NCI-H2227 treated with DMSO at 0.1 percent for 48 hours (cell line): Measurements from ENCODE around the gene PNPLA3.

ENCODE experiments used
- DNase-seq: peaks from one replicate; lab custom pipeline; 2025; lab: John Stamatoyannopoulos, UW

Gene PNPLA3

DNA sequence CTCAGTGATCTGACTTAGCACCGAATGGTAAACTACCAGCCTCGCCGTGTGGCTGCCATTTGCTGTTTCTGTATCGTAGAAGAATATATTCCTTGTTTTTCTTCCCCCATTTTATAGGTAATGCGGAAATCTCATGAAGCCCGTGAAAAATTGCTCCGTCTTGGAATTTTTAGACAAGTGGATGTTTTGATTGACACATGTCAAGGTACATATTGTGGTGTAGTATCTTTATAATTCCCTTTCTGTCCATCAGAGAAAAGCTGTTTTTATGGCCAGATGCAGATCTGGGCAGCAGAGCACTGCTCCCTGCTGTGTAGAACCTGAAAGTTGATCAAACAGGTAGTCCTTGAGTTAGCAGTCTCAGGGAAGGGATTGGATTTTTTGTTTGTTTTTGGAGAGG lies 45.0 kb downstream of the PNPLA3 start:
- DNase-seq, result no peak

DNA sequence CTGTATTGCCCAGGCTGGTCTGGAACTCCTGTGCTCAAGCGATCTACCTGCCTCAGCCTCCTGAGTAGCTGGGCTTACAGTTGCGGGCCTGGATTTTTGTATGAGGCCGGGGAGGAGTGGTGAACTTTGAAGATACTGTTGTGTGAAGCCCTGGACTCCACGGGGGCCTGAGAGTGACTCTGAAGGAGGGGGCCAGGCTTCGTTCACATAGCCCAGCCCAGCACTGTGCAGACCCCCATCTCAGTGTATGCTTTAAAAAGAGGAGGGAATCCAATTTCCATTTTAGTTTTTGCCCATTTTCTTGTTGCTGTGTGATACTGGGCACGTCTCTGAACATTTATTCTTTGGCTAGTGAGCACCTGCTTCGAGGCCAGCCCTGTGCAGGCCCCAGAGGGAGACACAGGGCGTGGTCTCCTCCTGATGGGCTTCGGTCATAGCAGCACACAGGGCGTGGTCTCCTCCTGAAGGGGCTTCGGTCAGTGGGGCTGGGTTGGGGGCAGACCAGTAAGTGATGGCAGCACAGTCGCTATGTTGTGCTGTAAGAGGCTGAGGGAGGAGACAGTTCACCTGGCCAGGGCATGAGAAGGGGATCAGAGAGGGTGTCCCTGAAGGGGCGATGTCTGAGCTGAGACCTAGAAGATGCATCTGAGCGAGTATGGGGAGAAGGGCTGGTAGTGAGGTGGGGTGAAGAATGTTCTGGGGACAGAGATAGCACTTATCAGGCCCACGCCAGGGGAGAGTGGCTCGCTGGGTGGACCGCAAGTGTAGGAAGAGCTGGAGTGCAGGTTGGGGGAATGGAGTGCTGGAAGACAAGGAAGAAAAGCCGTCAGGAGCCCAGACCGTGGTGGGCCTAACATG lies 45.6 kb downstream of the PNPLA3 start:
- no peak for DNase-seq

DNA sequence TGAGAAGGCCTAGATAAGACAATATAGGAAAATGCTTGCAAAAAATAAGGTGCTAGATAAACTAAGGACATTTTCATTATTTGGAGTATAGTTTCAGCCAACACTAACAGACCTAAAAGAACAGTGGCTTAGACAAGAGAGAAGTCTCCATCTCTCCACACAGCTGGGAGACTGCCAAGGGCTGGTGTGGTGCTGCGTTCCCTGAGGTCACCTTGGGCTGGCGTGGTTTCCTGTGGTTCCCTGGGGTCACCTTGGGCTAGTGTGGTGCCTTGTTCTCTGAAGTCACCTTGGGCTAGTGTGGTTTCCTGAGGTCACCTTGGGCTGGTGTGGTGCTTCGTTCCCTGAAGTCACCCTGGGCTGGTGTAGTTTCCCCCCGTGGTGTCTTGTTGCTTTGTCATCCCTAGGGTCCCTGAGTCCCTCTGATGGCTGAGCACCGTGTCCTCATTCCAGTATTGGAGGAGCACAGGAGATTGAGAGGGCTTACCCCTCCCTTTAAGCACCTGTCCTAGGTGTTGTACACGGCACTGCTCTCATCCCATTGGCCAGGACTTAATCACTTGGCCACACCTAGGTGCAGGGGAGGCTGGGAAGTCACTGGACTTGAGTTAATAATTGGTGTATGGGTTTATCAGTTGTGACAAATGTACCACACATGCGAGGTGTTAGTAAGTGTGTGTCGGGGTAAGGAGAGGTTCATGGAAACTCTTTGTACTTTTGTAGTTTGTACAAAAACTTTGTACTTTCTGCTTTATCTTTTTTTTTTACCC lies 46.6 kb downstream of the PNPLA3 start:
- DNase-seq, result no peak

DNA sequence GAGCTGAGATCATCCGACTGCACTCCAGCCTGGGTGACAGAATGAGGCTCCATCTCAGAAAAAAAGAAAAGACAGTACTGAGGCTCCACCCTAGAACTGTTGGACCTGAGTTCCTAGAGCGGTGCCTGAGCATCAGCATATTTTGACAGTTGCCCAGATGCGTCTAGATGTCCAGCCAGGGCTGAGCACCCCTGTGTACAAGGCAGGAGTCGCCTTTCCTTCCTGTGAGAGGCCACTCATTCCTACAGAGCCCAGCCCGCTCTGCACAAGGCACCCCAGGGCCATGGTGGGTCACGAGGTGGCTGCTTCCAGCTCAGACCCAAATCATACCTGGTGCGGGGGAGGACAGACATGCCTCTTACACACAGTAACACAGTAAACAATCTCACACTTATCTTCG lies 47.5 kb downstream of the PNPLA3 start:
- no peak for DNase-seq

DNA sequence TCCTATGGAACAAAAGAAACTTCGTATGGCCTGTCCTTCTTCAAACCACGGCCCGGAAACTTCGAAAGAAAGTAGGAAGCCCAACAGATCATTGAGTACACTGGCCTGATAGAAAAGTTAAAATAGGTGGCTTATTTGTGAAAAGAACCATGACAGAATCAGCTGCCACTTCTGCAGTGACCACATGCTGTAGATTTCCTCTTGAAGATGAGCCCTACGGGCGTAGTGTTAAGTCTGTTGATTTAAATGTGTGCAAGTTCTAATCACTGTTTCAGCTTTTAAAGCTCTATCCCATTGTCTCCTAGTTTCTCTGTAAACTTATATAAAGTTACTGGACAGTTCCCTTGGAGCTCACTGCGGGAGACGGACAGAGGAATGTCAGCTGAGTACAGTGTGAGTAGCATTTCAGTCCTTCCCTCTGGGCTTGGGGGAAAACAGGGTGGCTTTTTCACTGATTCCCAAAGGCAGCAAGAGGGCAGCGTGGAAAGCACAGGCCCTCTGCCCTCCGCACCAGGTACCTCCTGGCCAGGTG lies 49.4 kb downstream of the PNPLA3 start:
- DNase-seq, result no peak

DNA sequence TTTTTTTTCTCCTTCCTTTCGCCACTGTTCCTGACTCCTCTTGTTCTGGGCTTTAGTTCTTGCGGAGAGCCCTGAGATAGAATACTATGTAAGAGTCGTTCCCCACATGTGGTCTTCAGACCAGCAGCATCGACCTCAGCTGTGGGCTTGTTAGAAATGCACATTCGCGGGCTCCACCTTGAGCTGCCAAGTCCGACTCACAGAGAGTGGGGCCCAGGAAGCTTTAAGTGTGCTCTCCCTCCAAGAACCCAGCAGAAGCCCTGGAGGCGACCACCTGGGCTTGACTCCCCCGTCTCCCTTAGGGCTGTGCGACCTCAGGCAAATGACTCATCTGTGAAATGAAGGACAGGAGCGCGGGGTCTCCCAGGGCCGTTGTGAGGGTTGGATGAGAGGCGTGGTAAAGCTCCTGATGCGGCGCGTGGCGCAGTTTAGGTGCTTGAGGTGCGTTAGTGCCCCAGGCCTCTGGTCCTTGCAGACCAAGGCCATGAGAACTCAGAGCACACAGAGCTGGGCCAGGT lies 50.5 kb downstream of the PNPLA3 start:
- DNase-seq, result no peak

DNA sequence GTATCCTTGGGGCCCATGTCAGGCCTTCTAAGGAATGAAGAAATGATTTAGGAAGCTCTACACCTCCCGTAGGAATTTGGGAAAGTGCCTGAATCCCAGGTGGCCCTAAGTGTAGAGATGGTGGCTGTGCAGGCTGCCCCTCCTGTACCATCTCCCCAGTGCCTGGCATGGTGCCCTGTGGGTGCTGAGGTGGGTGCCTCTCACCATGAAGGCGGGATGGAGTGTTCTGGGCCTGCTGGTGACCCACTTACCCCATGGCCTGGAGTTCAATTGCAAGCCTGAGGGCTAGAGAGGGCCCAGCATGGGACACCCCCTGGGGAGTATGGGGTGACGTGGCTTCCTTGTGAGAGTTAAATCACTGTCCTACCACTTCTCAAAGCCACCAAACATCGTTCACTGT lies 51.4 kb downstream of the PNPLA3 start:
- no peak for DNase-seq

DNA sequence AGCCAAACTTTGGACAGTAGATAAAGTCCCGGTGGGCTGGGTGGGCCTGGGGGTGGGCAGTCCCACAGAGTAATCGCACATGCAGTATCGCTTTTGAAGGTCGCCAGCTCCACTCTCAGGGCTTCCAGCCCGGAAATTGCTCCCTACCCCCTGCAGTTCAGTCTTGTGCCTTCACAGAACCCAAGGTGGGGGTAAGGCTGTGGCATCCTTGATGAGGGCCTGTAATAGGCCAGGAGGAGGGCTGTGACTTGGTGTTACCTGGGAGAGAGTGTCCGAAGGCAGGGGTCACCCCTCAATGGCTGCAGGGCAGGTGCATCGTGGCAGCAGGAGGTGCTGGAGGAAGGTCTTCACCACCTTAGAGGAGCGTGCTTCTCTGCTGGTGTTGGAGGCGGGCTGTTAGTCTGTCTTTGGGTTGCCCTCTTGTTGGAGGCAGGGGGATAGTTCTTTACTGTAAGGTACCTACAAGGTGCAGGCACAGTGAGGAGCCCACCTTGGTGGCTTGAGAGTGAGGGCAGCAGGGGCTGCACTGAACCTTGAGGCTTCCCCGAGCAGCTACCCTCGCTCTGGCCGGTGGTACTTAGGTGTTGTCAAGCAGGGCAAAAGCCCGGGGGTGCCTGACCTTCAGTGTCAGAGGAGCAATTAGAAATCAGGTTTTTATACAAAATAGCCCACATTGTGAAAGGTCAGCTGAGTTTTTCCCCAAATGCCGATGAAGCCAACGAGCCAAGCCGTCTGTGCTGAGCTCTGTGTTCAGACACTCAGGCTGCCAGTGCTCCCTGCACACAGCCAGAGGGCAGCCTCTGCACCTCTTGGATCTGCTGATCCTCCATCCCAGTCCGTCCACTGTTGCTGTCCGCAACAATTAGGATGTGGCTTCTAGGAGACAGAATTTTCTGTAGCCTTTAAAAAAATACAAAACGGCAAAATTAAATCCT lies 53.5 kb downstream of the PNPLA3 start:
- no peak for DNase-seq

DNA sequence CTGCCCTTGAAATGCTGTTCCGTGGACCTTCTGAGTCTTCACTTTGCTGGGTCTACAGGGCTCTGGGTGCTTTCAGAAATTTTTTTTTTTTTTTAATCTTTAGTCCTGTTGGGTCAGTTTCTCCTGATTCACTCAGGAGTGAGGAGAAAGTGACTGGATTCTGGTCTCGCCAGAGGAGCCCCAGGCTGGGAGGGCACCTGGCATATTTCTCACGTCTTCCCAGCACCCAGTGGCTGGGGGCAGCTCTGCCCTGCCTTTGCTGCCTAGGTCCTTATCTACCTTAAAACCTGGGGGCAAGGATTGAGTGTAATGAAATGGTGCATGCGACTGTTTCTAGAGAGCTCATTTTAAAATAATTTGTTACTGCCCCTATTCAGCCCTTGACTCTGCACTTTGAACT lies 55.0 kb downstream of the PNPLA3 start:
- DNase-seq, result no peak

DNA sequence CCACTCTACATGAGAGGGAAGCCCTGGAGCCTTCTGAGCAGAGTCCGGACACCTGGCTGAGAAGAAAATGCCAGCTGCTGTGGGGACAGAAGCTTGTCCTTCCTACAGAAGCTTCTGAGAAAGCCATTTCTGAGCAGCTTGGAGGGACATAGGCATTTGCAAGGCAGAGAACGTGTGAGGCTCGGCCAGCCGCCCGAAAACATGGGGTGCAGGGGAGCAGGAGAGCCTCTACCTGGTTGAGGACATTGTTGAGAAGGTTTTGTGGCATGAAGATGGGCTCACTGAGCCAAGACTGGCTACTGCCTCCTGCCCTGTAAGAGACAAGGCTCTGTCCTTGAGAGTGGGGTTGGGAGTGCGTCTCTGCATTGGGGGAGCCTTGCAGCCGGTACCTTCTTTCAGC lies 57.0 kb downstream of the PNPLA3 start:
- no peak for DNase-seq

DNA sequence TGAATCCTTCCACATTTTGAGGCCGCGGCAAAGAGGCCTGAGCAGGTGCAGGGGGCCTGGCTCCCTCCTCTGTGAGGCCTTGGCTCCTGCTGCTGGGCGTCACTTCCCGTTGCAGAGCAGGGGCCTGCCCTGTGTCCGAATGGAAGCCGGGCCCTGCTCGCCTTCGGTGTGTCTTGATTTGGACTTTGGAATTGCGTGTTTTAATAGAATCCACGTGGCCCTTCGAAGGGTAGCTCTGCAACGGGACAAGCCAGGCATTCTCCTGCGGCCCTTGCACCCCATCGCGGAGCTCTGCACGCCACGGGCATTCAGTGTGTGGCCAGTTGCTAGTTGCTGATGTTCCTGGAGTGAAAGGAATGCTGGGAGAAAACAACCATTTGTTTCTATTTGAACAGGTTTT lies 57.4 kb downstream of the PNPLA3 start:
- DNase-seq, result no peak

DNA sequence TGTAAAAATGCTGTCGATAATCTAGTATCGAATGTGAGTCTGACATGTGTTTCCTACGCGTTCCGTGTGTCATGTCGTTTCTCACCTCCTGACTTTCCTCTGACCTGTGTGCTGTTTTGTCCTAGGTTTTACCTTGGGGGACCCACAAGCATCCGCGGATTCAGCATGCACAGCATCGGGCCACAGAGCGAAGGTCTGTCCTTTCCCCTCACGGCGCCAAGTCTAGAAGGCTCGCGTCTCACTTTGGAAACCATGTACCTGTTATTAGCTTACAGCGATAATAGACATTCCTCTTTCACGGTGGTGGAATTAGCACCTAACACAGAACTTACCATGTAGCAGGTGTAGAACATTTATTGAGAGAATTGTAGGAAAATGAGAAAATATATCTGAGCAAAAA lies 60.2 kb downstream of the PNPLA3 start:
- DNase-seq, result no peak

DNA sequence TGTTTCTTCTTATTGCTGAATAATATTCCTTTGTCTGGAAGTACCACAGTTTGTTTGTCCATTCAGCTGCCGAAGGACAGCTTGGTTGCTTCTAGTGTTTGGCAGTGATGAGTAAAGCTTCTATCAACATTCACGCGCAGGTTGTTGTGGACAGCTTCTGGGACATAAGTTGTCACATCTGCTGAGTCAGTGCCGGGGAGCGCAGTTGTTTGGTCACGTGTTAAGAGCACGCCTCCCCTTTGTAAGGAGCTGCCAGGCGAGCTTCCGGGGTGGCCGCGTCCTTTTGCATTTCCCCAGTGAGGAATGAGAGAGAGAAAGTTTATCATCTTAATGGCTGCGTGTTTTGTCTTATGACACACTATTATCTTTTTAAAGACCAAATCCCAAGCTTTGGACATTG lies 61.9 kb downstream of the PNPLA3 start:
- no peak for DNase-seq

DNA sequence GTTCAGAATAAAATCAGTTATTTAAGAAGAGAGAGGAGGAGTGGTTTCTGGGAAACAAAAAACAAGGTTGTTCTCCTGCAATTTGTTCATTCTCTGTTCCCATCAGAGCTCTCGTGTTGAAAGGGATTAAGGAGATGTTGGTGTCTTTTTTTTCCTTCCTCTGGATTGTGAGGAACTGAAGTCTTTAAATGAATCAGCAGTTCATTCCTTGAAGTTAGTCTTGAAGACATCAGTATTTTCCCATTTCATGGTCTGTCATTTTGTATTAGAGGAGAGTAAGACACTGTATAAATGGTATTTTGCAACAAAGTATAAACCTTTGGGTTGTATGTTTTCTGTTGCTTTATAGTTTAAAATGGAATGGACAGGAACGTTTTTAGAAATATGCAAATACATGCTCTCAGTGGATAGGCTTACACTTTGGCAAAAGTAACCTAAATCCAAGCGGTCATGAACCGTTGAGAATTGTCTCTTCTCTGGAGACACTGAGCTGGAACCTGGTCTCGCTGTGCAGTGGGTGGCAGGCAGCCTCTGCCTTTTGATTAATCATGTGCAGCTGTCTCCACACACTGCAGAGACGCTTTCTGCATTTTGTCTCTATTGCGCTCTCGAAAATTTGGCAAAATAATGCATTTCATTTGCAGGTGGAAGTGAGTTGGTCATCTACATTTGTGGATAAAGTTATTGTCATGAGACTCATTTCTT lies 64.7 kb downstream of the PNPLA3 start:
- no peak for DNase-seq

DNA sequence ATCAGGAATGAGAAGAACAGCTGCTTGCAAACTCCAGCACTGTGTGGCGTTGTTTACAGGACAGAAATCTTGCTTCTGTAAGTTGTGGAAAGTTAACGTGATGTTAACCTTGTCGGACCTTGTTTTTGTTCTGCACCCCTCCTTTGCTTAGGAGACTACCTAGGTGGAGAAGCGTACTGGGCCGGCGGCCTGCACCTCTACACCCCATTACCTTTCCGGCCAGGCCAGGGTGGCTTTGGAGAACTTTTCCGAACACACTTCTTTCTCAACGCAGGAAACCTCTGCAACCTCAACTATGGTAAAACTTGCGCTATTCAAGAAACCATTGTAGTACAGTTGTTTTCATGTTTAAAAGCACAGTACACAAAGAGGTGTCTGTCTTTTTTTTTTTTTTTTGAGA lies 65.4 kb downstream of the PNPLA3 start:
- no peak for DNase-seq

DNA sequence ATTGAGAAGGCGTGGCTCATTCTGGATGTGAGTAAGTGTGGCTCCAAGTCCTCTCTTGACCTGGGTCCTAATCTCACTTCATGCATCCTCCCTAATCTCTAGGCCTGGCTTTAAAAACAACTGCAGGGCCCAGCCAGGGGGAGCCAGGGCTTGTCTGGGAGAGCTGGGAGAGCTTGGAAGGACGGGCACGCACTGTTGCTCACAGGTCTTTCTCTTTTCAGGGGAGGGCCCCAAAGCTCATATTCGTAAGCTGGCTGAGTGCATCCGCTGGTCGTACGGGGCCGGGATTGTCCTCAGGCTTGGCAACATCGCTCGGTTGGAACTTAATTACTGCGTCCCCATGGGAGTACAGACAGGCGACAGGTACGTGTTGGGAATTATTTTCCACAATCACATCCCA lies 66.4 kb downstream of the PNPLA3 start:
- DNase-seq, result no peak

DNA sequence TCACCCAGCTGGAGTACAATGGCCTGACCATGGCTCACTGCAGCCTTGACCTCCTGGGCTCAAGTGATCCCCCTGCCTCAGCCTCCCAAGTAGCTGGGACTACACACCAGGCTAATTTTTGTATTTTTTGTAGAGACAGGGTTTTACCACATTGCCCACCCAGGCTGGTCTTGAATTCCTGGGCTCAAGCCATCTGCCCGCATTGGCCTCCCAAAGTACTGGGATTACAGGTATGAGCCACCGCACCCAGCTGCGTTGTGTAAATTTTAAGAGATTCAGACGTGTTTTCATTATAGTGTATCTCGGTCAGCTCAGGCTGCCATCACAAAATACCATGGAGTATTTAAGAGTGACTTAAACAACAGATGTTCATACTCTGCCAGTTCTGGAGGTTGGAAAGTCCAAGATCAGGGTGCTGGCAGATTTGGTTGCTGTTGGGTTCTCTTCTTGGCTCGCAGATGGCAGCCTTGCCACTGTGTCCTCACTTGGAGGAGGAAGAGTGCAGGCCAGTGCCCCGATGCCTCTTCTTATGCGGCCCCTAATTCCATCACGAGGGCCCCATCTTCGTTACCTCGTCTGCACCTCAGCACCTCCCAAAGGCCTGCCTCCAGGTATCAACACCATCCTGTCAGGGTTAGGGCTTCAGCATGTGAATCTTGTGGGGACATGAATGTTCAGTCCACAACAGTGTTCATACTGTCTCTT lies 67.9 kb downstream of the PNPLA3 start:
- DNase-seq, result no peak

DNA sequence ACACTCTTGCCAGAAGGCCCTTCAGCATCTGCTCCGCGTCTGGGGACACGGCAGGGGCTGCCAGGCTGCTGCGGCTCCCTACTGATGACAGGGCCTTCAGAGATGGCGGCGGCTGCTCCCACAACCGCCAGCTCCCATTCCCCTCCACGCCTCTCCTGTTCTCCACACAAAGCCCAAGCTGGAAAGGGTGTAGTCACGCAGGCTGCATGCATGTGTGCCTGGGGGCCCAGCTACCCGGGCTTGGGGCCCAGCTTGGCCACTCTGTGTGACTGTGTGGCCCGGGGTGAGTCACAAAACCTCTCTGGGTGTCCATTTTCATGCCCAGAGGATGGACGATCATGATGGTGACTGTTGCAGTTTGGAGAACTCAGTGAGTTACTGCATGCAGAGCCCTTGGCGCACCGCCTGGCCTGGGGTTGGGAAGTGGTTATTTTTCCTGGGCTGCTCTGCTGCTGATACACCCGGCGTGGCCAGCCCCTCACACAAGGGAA lies 68.8 kb downstream of the PNPLA3 start:
- DNase-seq, result no peak

DNA sequence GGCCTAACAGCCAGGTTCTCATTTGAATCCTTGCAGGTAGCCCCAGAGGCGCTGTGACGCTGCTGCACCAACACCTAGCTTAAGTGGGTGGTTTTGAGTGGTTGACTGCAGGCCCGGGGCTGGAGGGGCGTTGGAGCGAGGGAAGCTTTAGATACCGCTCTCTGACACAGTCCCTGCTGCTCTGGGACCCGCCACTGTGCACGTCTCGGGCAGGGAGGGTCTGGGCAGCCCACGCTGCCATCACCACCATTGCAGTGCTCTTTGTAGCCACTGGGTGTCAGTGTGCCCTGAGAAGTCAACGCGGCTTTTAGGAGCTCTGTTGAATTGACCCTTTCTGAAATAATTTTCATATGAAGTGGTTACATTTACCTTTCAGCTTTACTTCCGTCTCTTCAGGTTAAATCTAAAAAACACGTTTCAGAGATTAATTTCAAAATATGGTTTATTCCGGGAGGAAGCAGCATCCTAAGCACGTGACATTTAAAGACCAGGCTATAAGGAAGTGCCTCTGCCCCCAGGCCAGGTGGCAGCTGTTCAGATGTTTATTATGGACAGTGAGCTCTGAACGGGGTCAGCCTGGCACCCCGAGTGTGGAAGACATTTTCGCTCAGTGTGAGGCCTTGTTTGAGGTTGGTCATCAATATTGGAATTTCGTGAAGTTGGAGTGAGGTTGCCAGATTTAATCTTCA lies 69.6 kb downstream of the PNPLA3 start:
- peak; percentile 27 for DNase-seq

DNA sequence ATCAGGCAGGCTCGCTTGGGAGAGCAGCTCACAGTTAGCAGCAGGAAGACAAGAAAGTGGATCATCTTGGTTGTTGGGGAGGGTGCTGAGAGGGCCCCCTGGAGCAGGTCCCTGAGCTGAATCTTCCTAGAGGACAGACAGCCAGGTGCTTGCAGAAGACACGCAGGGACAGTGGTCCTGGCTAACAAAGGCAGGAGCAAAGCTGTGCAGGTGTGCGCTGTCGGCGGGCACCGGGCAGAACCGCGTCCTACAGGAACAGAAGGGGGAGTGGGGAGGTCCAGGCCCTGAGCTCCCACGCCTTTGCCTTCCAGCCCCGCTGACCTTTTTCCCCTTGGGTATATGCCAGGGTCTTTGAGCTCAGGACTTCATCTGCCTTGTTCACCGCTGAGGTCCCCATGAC lies 70.4 kb downstream of the PNPLA3 start:
- no peak for DNase-seq
